ENCODE measurements around the gene MED16. TPM values are rescaled to one million over a fixed set of nuclear protein-coding genes. Genes with fewer than 3 reads are reported as not detected.

The MED16 gene
- total and polyA plus RNA-seq, 10 of the 15 experiments (the other 5 are each of a cell fraction or from before 2014, with no cell fraction given) = 0.56 to 51.1 (median 13.6) TPM

- peak; percentile 70; the same call in 1 of the 2 replicates for TF ChIP-seq TCF12 (IDR thresholded peaks at IDR 0.05; ENCODE audit: low read depth, low read length)
- no peak for TF ChIP-seq EED (IDR thresholded peaks at IDR 0.05; ENCODE audit: low read depth)
- no peak for TF ChIP-seq NR2C2 (IDR thresholded peaks at IDR 0.05; ENCODE audit: borderline replicate concordance, control insufficient read depth, insufficient read length, low read depth)
- TF ChIP-seq REST (IDR thresholded peaks at IDR 0.05; ENCODE audit: low read depth, low read length) = no peak
- TF ChIP-seq CEBPZ (IDR thresholded peaks at IDR 0.05; ENCODE audit: low read depth, low read length) = no peak
- TF ChIP-seq JUNB (IDR thresholded peaks at IDR 0.05) = no peak
- TF ChIP-seq ATF3 (IDR thresholded peaks at IDR 0.05; ENCODE audit: borderline replicate concordance, extremely low read depth, low read depth, low read length) = no peak
- TF ChIP-seq IKZF1 (conservative IDR thresholded peaks at IDR 0.05) = peak; percentile 65
- no peak for TF ChIP-seq STAT3 (IDR thresholded peaks at IDR 0.05; ENCODE audit: low read depth, low read length)
- TF ChIP-seq SMARCA5 (IDR thresholded peaks at IDR 0.05) = peak; percentile 96
- TF ChIP-seq ZSCAN29 (IDR thresholded peaks at IDR 0.05) = no peak; the same call in 1 of the 2 replicates
- TF ChIP-seq USF1 (IDR thresholded peaks at IDR 0.05; ENCODE audit: borderline replicate concordance, extremely low read length, insufficient read depth, low read depth, low read length) = no peak
- no peak for TF ChIP-seq BCLAF1 (IDR thresholded peaks at IDR 0.05)
- no peak for TF ChIP-seq CHD4 (IDR thresholded peaks at IDR 0.05)
- no peak for TF ChIP-seq ETV6 (conservative IDR thresholded peaks at IDR 0.05 in 1 of 2, IDR thresholded peaks at IDR 0.05 in 1 of 2; ENCODE audit: borderline replicate concordance in 1 of 2, low read depth in 1 of 2)
- TF ChIP-seq YBX1 (IDR thresholded peaks at IDR 0.05) = no peak
These were observed 24.6 kb upstream of the MED16 start, which contains the start of gene KISS1R (continued) for GRCh38 chr19:917323-918151.
